WTC11 (cell line): ENCODE measurements around the gene COL4A2. TPM values are rescaled to one million over a fixed set of nuclear protein-coding genes. Genes with fewer than 3 reads are reported as not detected.
A peak's percentile ranks its signal among the peaks of the same experiment; 100 is the strongest.

Source experiments
- ATAC-seq: fragments of 200-7000 bp; cut with Tn5 transposase; 2 replicates; pipeline ENCODE4 v1.10.0; 2021; ENCODE audit warnings: mild to moderate bottlenecking, moderate library complexity
- CTCF ChIA-PET: fragments of 300-600 bp; sonication (Branson Sonifier 250); formaldehyde crosslinking; loops from one replicate; lab custom pipeline; 2021; ENCODE audit warnings: antibody characterized with exemption; lab: Charles Lee
- POLR2A ChIA-PET: fragments of 350-600 bp; sonication (Branson Sonifier 250); formaldehyde crosslinking; loops from one replicate; lab custom pipeline; 2021; ENCODE audit warnings: antibody characterized with exemption; lab: Charles Lee
- DNase-seq: peaks from one replicate; pipeline ENCODE4 v3.0.0; 2021; ENCODE audit warnings: low spot score
- H3K27ac Mint-ChIP-seq: 2 replicates; pipeline ENCODE4 v1.8.0; 2021; ENCODE audit warnings: mixed read lengths
- H3K27me3 Mint-ChIP-seq: 2 replicates; pipeline ENCODE4 v1.8.0; 2021; ENCODE audit warnings: low read depth, mild to moderate bottlenecking, moderate library complexity, mixed read lengths
- H3K36me3 Mint-ChIP-seq: 2 replicates; pipeline ENCODE4 v1.8.0; 2021; ENCODE audit warnings: mixed read lengths
- H3K4me1 Mint-ChIP-seq: 2 replicates; pipeline ENCODE4 v1.8.0; 2022; ENCODE audit warnings: mixed read lengths
- H3K4me3 Mint-ChIP-seq: 2 replicates; pipeline ENCODE4 v1.8.0; 2021; ENCODE audit warnings: mild to moderate bottlenecking, moderate library complexity, mixed read lengths
- H3K9me3 Mint-ChIP-seq: 2 replicates; pipeline ENCODE4 v1.8.0; 2021; ENCODE audit warnings: mixed read lengths
- AR ChIP-seq: fragments of 250-450 bp; sonication (Bioruptor Pico); IDR thresholded peaks from 2 replicates; pipeline ENCODE4 v1.9.0; 2021; ENCODE audit warnings: mild to moderate bottlenecking
- ATF3 ChIP-seq: sonication (generic); formaldehyde crosslinking; conservative IDR thresholded peaks from 2 replicates; pipeline ENCODE4 v1.8.1; 2022; ENCODE audit warnings: mild to moderate bottlenecking, missing genetic modification reagents
- EMX1 ChIP-seq: fragments of 250-450 bp; sonication (Bioruptor Pico); IDR thresholded peaks from 2 replicates; pipeline ENCODE4 v1.8.0; 2021; ENCODE audit warnings: mild to moderate bottlenecking
- FOXJ3 ChIP-seq: sonication (generic); formaldehyde crosslinking; IDR thresholded peaks from 2 replicates; pipeline ENCODE4 v1.9.0; 2021; ENCODE audit warnings: missing genetic modification reagents, mild to moderate bottlenecking, borderline replicate concordance
- FOXK1 ChIP-seq: sonication (generic); formaldehyde crosslinking; IDR thresholded peaks from 2 replicates; pipeline ENCODE4 v1.8.0; 2022; ENCODE audit warnings: mild to moderate bottlenecking, moderate library complexity, missing genetic modification reagents
- FOXP4 ChIP-seq: sonication (generic); formaldehyde crosslinking; IDR thresholded peaks from 2 replicates; pipeline ENCODE4 v1.8.0; 2022; ENCODE audit warnings: mild to moderate bottlenecking, missing genetic modification reagents
- HMGXB4 ChIP-seq: sonication (generic); formaldehyde crosslinking; IDR thresholded peaks from 2 replicates; pipeline ENCODE4 v1.8.1; 2023; ENCODE audit warnings: mild to moderate bottlenecking, moderate library complexity, missing genetic modification reagents
- JAZF1 ChIP-seq: fragments of 250-450 bp; sonication (Bioruptor Pico); IDR thresholded peaks from 2 replicates; pipeline ENCODE4 v1.9.0; 2021; ENCODE audit warnings: moderate library complexity, mild to moderate bottlenecking, inconsistent platforms
- MXD4 ChIP-seq: fragments of 250-450 bp; sonication (Bioruptor Pico); IDR thresholded peaks from 2 replicates; pipeline ENCODE4 v1.8.0; 2021; ENCODE audit warnings: mild to moderate bottlenecking, moderate library complexity, borderline replicate concordance
- NR2C2 ChIP-seq: sonication (generic); formaldehyde crosslinking; IDR thresholded peaks from 2 replicates; pipeline ENCODE4 v1.8.0; 2022; ENCODE audit warnings: mild to moderate bottlenecking, missing genetic modification reagents
- PRRX2 ChIP-seq: fragments of 250-450 bp; sonication (Bioruptor Pico); IDR thresholded peaks from 2 replicates; pipeline ENCODE4 v1.8.0; 2021; ENCODE audit warnings: mild to moderate bottlenecking
- ZMAT4 ChIP-seq: fragments of 250-450 bp; sonication (Bioruptor Pico); IDR thresholded peaks from 2 replicates; pipeline ENCODE4 v1.9.0; 2021; ENCODE audit warnings: mild to moderate bottlenecking
- ZNF532 ChIP-seq: fragments of 250-450 bp; sonication (Bioruptor Pico); IDR thresholded peaks from 2 replicates; pipeline ENCODE4 v1.9.0; 2021; ENCODE audit warnings: mild to moderate bottlenecking, borderline replicate concordance
- total RNA-seq: library from RNA; stranded (reverse); gene quantifications from 3 replicates; pipeline ENCODE4 v1.2.3, GENCODE V29; 2021

The COL4A2 gene
- total RNA-seq, 1 experiment from 2014 or later: 109 TPM

- Mint-ChIP-seq H3K27ac (peak overlapping the region; percentile 75), H3K4me3 (no peak overlapping the region), H3K9me3 (no peaks in the 10 kb centered on the region; the same call in 1 of the 2 replicates), H3K4me1 (peaks cover 4% of the 10 kb centered on the region), H3K27me3 (no peaks in the 10 kb centered on the region), H3K36me3 (peaks cover 46% of the 10 kb centered on the region)
- DNase-seq (no peak), ATAC-seq (no peak)
- POLR2A ChIA-PET: no interaction called here
- CTCF ChIA-PET: no interaction called here
- TF ChIP-seq FOXK1 (CRISPR knock-in tag) (no peak), ATF3 (CRISPR knock-in tag) (no peak)
Observed at GRCh38 chr13:110475550-110476219, 168.6 kb downstream of the COL4A2 start.

GRCh38 chr13:110476220-110476617 lies 169.1 kb downstream of the COL4A2 start:
- H3K27me3 Mint-ChIP-seq: no peaks in the 10 kb centered on the region
- ChIA-PET POLR2A (no interaction called here), CTCF (no interaction called here)
- H3K4me3 Mint-ChIP-seq: no peak overlapping the region
- H3K4me1 Mint-ChIP-seq: no peaks in the 10 kb centered on the region
- H3K27ac Mint-ChIP-seq: peak overlapping the region; percentile 75
- DNase-seq (no peak), ATAC-seq (no peak)
- TF ChIP-seq ZMAT4: no peak
- no peak for TF ChIP-seq FOXP4 (CRISPR knock-in tag)
- no peak for TF ChIP-seq ZNF532
- no peak for TF ChIP-seq NR2C2 (CRISPR knock-in tag)
- no peak for TF ChIP-seq MXD4 (CRISPR knock-in tag)
- no peaks in the 10 kb centered on the region; the same call in 1 of the 2 replicates for H3K9me3 Mint-ChIP-seq
- H3K36me3 Mint-ChIP-seq: peaks cover 41% of the 10 kb centered on the region

GRCh38 chr13:110477706-110478245 lies 170.7 kb downstream of the COL4A2 start:
- no peak for DNase-seq
- ChIA-PET POLR2A (no interaction called here), CTCF (no interaction called here)
- H3K4me3 Mint-ChIP-seq: no peak overlapping the region
- TF ChIP-seq AR (CRISPR knock-in tag): no peak
- TF ChIP-seq HMGXB4 (CRISPR knock-in tag): no peak
- TF ChIP-seq FOXK1 (CRISPR knock-in tag): no peak
- no peak for TF ChIP-seq EMX1 (CRISPR knock-in tag)
- TF ChIP-seq JAZF1 (CRISPR knock-in tag): no peak
- TF ChIP-seq FOXJ3 (CRISPR knock-in tag): no peak
- no peak for TF ChIP-seq PRRX2 (CRISPR knock-in tag)
- ATAC-seq: no peak
- no peaks in the 10 kb centered on the region; the same call in 1 of the 2 replicates for H3K9me3 Mint-ChIP-seq
- peak overlapping the region; percentile 20; the same call in 1 of the 2 replicates for H3K27ac Mint-ChIP-seq
- H3K4me1 Mint-ChIP-seq: no peaks in the 10 kb centered on the region
- no peaks in the 10 kb centered on the region for H3K27me3 Mint-ChIP-seq
- H3K36me3 Mint-ChIP-seq: peaks cover 43% of the 10 kb centered on the region
